Fibroblast of pulmonary artery (primary cell): ENCODE data around the gene INO80.
"Not testable (repeated sequence)": the region's sequence is repeated elsewhere in the genome, so short reads cannot be mapped to it uniquely, and the experiment has no call there.

Experiments used
- DNase-seq: peaks from one replicate; pipeline ENCODE4 v3.0.0-alpha.2; 2010; ENCODE audit warnings: low read depth
- H3K4me3 ChIP-seq: replicated peaks from 2 replicates; pipeline ENCODE4 v1.5.1; 2011; ENCODE audit warnings: low read depth, mild to moderate bottlenecking, control low read depth, low read length, moderate library complexity
- CTCF ChIP-seq: IDR thresholded peaks from 2 replicates; pipeline ENCODE4 v1.5.1; 2011; ENCODE audit warnings: mild to moderate bottlenecking, control low read depth, low read length, inconsistent platforms; ENCODE audit errors: missing control alignments

Gene INO80

DNA sequence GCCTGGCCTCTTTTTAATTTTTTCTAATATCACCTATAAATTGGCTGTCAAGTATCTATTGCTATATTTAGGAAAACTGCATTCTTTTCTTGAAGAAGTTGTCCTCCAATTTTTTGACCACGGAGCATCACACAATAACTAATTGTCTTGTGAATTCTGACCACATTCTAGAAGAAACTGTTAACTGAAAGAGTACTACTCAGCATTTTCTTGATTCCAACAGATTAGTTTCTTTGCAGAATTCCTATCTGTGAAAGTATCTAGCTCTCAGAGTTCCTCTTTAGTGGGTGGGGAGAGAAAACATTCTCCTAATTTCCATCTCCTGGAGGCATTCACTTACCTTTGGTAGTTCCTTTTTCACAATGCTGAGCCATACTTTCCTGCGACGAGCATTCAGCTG is 31.1 kb downstream of the INO80 start:
- no peak overlapping the region for H3K4me3 ChIP-seq
- no peak for TF ChIP-seq CTCF
- no peak for DNase-seq

GRCh38 chr15:41080144-41080543 is 35.9 kb downstream of the INO80 start:
- DNase-seq: no peak
- no peak overlapping the region for H3K4me3 ChIP-seq
- no peak for TF ChIP-seq CTCF

DNA sequence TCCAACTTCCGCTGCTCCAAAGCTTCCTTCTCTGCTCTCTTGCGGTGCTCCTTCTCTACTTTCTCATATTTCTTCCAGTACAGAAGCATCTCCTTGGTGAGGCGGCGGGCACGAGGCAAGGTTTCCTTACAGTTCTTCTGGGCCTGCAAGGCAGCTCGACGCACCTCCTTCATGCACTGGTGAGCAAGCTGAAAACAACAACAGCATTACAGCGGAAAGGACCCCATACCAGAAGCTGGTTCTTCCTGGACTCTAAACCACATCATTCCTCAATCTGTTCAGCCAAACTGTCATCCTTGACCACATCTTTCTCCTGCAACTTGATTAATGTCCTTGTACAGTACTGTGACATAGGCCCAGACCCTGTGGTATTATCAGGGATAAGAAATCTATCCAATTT is 36.4 kb downstream of the INO80 start:
- H3K4me3 ChIP-seq: no peak overlapping the region
- no peak for TF ChIP-seq CTCF
- no peak for DNase-seq

DNA sequence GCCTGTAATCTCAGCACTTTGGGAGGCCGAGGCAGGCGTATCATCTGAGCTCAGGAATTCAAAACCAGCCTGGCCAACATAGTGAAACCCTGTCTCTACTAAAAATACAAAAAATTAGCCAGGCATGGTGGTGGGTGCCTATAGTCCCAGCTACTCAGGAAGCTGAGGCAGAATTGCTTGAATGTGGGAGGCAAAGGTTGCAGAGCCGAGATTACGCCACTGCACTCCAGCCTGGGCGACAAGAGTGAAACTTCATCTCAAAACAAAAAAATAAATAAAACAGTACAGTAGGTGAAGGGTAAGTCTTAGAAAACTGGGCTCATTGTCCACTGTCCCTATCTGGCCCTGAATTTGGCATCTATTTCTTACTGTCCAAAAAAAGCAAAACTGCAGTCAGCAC is 37.2 kb downstream of the INO80 start:
- not testable (repeated sequence) for H3K4me3 ChIP-seq, DNase-seq

DNA sequence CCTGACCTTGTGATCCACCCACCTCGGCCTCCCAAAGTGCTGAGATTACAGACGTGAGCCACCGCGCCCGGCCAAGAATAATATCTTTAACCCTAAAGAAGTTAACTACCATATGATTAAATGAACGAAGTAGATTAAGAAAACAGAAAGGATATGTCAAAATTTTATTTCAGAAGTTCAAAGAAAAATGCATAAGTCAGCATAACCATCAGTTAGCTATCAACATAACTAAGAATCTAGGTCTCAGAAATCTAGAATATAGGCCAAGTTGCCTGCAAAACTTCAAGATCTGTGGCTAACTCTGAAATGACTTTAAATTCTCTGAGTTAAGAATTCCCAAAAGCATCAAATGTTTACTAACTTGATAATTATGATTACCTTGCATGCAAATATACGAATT is 38.0 kb downstream of the INO80 start:
- TF ChIP-seq CTCF: no peak
- no peak overlapping the region for H3K4me3 ChIP-seq
- DNase-seq: no peak

- no peak for DNase-seq
- TF ChIP-seq CTCF: no peak
- no peak overlapping the region for H3K4me3 ChIP-seq
These were observed 43.1 kb downstream of the INO80 start for GRCh38 chr15:41073028-41073427.

DNA sequence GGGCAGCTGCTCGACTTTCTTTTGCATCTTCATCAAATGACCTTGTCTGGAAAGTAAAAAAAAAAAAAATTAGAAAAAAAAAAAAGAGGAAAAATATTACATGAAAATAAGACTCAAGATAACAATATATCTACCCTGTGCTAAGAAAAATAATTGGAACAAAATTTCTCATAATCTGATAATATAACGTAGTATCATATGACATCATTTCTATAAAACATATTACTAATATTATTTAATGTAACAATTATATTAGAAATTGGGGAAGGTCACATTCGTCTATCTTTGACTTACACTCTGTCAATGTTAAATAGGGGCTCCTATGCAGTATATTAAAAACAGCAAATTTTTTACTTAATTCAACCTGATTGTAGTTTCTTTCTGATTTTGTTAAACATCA is 44.1 kb downstream of the INO80 start:
- no peak for TF ChIP-seq CTCF
- H3K4me3 ChIP-seq: no peak overlapping the region
- no peak for DNase-seq

DNA sequence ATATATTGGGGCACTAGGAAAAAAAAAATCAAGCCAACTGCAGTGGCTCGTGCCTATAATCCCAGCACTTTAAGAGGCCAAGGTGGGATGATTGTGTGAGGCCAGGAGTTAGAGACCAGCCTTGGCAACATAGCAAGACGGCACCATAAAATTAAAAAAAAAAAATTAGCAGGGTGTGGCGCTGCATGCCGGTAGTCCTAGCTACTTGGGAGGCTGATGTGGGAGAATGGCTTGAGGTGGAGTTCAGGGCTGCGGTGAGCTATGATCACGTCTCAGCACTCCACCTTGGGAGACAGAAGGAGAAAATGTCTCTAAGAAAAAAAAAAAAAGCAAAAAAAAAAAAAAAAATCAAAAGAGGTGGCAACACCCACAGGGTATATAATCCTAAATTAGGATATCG is 49.6 kb downstream of the INO80 start:
- no peak for DNase-seq
- H3K4me3 ChIP-seq: no peak overlapping the region
- no peak for TF ChIP-seq CTCF
